Fibroblast of the aortic adventitia (primary cell): ENCODE results near the gene CDH23. TPM values are rescaled to one million over a fixed set of nuclear protein-coding genes. Genes with fewer than 3 reads are reported as not detected.

Experiments
- DNase-seq: peaks from one replicate; pipeline ENCODE4 v3.0.0-alpha.2; 2010; ENCODE audit warnings: low read depth
- H3K4me3 ChIP-seq: 2 replicates; pipeline ENCODE4 v1.5.1; 2011; ENCODE audit warnings: low read depth, mild to moderate bottlenecking, control low read depth, low read length, moderate library complexity
- CTCF ChIP-seq: IDR thresholded peaks from 2 replicates; pipeline ENCODE4 v1.5.1; 2011; ENCODE audit warnings: mild to moderate bottlenecking, low read length, control low read depth, inconsistent platforms; ENCODE audit not compliant: insufficient read depth
- total RNA-seq: library from RNA; depleted of rRNA; stranded (reverse); fragments of >200 nt; gene quantifications from 2 replicates; pipeline ENCODE4 v1.2.3, GENCODE V29; 2012; ENCODE audit warnings: low replicate concordance

The CDH23 gene
- total RNA-seq, 1 donor, result 0.27 TPM

GRCh38 chr10:71827852-71828251 is 431.1 kb downstream of the CDH23 start:
- no peak overlapping the region for H3K4me3 ChIP-seq
- no peak for TF ChIP-seq CTCF
- DNase-seq, result no peak

- TF ChIP-seq CTCF, result no peak
- no peak overlapping the region for H3K4me3 ChIP-seq
- no peak for DNase-seq
Measured at GRCh38 chr10:71828702-71829101, 432.0 kb downstream of the CDH23 start.

- no peak for TF ChIP-seq CTCF
- peak; percentile 25 for DNase-seq
- no peak overlapping the region for H3K4me3 ChIP-seq
Measured at GRCh38 chr10:71829171-71829570, 432.5 kb downstream of the CDH23 start.

GRCh38 chr10:71829896-71830295 is 433.2 kb downstream of the CDH23 start:
- DNase-seq, result no peak
- TF ChIP-seq CTCF, result no peak

GRCh38 chr10:71830726-71831125 is 434.0 kb downstream of the CDH23 start:
- no peak for DNase-seq
- no peak overlapping the region for H3K4me3 ChIP-seq
- TF ChIP-seq CTCF, result no peak

More at GRCh38 chr10:71829896-71830295, 433.2 kb downstream of the CDH23 start:
- no peak overlapping the region for H3K4me3 ChIP-seq

- TF ChIP-seq CTCF, result no peak
- DNase-seq, result no peak
- no peak overlapping the region for H3K4me3 ChIP-seq
Measured at GRCh38 chr10:71831646-71832552, 435.2 kb downstream of the CDH23 start.
